IPS-NIHi11 (cell line): ENCODE results near the gene ARHGEF28.

Source experiments
- DNase-seq: peaks from one replicate; pipeline ENCODE4 v3.0.0; 2012; ENCODE audit warnings: mixed read lengths, low spot score

The ARHGEF28 gene

GRCh38 chr5:73698011-73698410 lies 72.0 kb downstream of the ARHGEF28 start:
- no peak for DNase-seq

- DNase-seq, result no peak
Observed at GRCh38 chr5:73701566-73701965, 75.6 kb downstream of the ARHGEF28 start.

- no peak for DNase-seq
Observed at GRCh38 chr5:73702534-73702933, 76.5 kb downstream of the ARHGEF28 start.

- no peak for DNase-seq
Observed at GRCh38 chr5:73702951-73703350, 77.0 kb downstream of the ARHGEF28 start.

GRCh38 chr5:73705364-73705763 lies 79.4 kb downstream of the ARHGEF28 start:
- DNase-seq, result no peak

GRCh38 chr5:73706963-73707362 lies 81.0 kb downstream of the ARHGEF28 start:
- DNase-seq, result no peak

- no peak for DNase-seq
Observed at GRCh38 chr5:73709536-73710129, 83.6 kb downstream of the ARHGEF28 start.

- no peak for DNase-seq
Observed at GRCh38 chr5:73716284-73716808, 90.3 kb downstream of the ARHGEF28 start.

- no peak for DNase-seq
Observed at GRCh38 chr5:73718762-73719161, 92.8 kb downstream of the ARHGEF28 start.

- no peak for DNase-seq
Observed at GRCh38 chr5:73719632-73720031, 93.6 kb downstream of the ARHGEF28 start.

- DNase-seq, result no peak
Observed at GRCh38 chr5:73722231-73722630, 96.2 kb downstream of the ARHGEF28 start.

- DNase-seq, result no peak
Observed at GRCh38 chr5:73726071-73726470, 100.1 kb downstream of the ARHGEF28 start.

GRCh38 chr5:73726606-73727231 lies 100.7 kb downstream of the ARHGEF28 start:
- DNase-seq, result no peak

GRCh38 chr5:73727470-73727869 lies 101.5 kb downstream of the ARHGEF28 start:
- no peak for DNase-seq

GRCh38 chr5:73728493-73729273 lies 102.7 kb downstream of the ARHGEF28 start:
- DNase-seq, result no peak

GRCh38 chr5:73729329-73729728 lies 103.3 kb downstream of the ARHGEF28 start:
- no peak for DNase-seq

GRCh38 chr5:73732045-73732444 lies 106.0 kb downstream of the ARHGEF28 start:
- no peak for DNase-seq

GRCh38 chr5:73733219-73733618 lies 107.2 kb downstream of the ARHGEF28 start:
- DNase-seq, result no peak

- DNase-seq, result no peak
Observed at GRCh38 chr5:73735032-73735734, 109.2 kb downstream of the ARHGEF28 start.

- no peak for DNase-seq
Observed at GRCh38 chr5:73739650-73740049, 113.7 kb downstream of the ARHGEF28 start.

GRCh38 chr5:73740274-73740790 lies 114.3 kb downstream of the ARHGEF28 start:
- DNase-seq, result no peak

- DNase-seq, result no peak
Observed at GRCh38 chr5:73743161-73743560, 117.2 kb downstream of the ARHGEF28 start.
